RWPE2 (cell line): ENCODE measurements around the gene CDH20.

Experiments
- ATAC-seq: fragments of 200-7000 bp; cut with Tn5 transposase; 3 replicates; pipeline ENCODE4 v1.9.1; 2021; ENCODE audit warnings: low read depth
- DNase-seq: peaks from one replicate; pipeline ENCODE4 v3.0.0-alpha.2; 2020; ENCODE audit warnings: low spot score
- H3K27ac ChIP-seq: fragments of 450-650 bp; 2 replicates; pipeline ENCODE4 v1.5.1; 2017; ENCODE audit warnings: mild to moderate bottlenecking; ENCODE audit not compliant: poor library complexity, severe bottlenecking
- H3K27me3 ChIP-seq: fragments of 250-450 bp; sonication (Bioruptor Pico); 2 replicates; pipeline ENCODE4 v1.5.1; 2021; ENCODE audit warnings: mild to moderate bottlenecking, moderate library complexity; ENCODE audit not compliant: insufficient read depth, poor library complexity, severe bottlenecking
- H3K36me3 ChIP-seq: fragments of 250-450 bp; sonication (Bioruptor Pico); 2 replicates; pipeline ENCODE4 v1.5.1; 2020; ENCODE audit warnings: low read depth, mild to moderate bottlenecking, moderate library complexity
- H3K4me1 ChIP-seq: fragments of 250-450 bp; sonication (Bioruptor Pico); 2 replicates; pipeline ENCODE4 v1.5.1; 2021; ENCODE audit warnings: mild to moderate bottlenecking, moderate library complexity; ENCODE audit not compliant: insufficient read depth, poor library complexity, severe bottlenecking
- H3K4me3 ChIP-seq: fragments of 250-450 bp; sonication (Bioruptor Pico); 2 replicates; pipeline ENCODE4 v1.5.1; 2021; ENCODE audit warnings: mild to moderate bottlenecking, moderate library complexity; ENCODE audit not compliant: severe bottlenecking
- H3K9me3 ChIP-seq: fragments of 250-450 bp; sonication (Bioruptor Pico); 2 replicates; pipeline ENCODE4 v1.5.1; 2021; ENCODE audit warnings: mild to moderate bottlenecking, moderate library complexity; ENCODE audit not compliant: severe bottlenecking
- TF ChIP-seq, protein P1 (sequence below): fragments of 450-650 bp; IDR thresholded peaks from one replicate; pipeline ENCODE4 v1.5.1; 2017; ENCODE audit warnings: mild to moderate bottlenecking, moderate library complexity; ENCODE audit not compliant: poor library complexity, severe bottlenecking

Gene CDH20

GRCh38 chr18:61322265-61322873, 10.9 kb upstream of the CDH20 start:
- no peak overlapping the region for H3K4me3 ChIP-seq
- H3K27me3 ChIP-seq = no peaks in the 10 kb centered on the region
- ATAC-seq (peak; percentile 88), DNase-seq (no peak)
- no peak overlapping the region for H3K27ac ChIP-seq
- no peaks in the 10 kb centered on the region for H3K9me3 ChIP-seq
- H3K4me1 ChIP-seq = no peaks in the 10 kb centered on the region
- TF ChIP-seq, protein P1, sequence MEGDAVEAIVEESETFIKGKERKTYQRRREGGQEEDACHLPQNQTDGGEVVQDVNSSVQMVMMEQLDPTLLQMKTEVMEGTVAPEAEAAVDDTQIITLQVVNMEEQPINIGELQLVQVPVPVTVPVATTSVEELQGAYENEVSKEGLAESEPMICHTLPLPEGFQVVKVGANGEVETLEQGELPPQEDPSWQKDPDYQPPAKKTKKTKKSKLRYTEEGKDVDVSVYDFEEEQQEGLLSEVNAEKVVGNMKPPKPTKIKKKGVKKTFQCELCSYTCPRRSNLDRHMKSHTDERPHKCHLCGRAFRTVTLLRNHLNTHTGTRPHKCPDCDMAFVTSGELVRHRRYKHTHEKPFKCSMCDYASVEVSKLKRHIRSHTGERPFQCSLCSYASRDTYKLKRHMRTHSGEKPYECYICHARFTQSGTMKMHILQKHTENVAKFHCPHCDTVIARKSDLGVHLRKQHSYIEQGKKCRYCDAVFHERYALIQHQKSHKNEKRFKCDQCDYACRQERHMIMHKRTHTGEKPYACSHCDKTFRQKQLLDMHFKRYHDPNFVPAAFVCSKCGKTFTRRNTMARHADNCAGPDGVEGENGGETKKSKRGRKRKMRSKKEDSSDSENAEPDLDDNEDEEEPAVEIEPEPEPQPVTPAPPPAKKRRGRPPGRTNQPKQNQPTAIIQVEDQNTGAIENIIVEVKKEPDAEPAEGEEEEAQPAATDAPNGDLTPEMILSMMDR = peak; percentile 79
- no peaks in the 10 kb centered on the region for H3K36me3 ChIP-seq

GRCh38 chr18:61323951-61324350, 9.3 kb upstream of the CDH20 start:
- H3K27me3 ChIP-seq = no peaks in the 10 kb centered on the region
- TF ChIP-seq, protein P1 = no peak
- no peak for DNase-seq
- H3K27ac ChIP-seq = no peak overlapping the region
- no peaks in the 10 kb centered on the region for H3K4me1 ChIP-seq
- no peak overlapping the region for H3K4me3 ChIP-seq
- no peaks in the 10 kb centered on the region for H3K9me3 ChIP-seq
- H3K36me3 ChIP-seq = no peaks in the 10 kb centered on the region
- ATAC-seq = no peak

- H3K27ac ChIP-seq = no peak overlapping the region
- H3K4me1 ChIP-seq = no peaks in the 10 kb centered on the region
- DNase-seq (no peak), ATAC-seq (no peak)
- no peaks in the 10 kb centered on the region for H3K9me3 ChIP-seq
- H3K36me3 ChIP-seq = no peaks in the 10 kb centered on the region
- H3K4me3 ChIP-seq = no peak overlapping the region
- H3K27me3 ChIP-seq = no peaks in the 10 kb centered on the region
- TF ChIP-seq, protein P1 = no peak
Measured at GRCh38 chr18:61326407-61326806, 6.8 kb upstream of the CDH20 start.

GRCh38 chr18:61329398-61329797, 3.8 kb upstream of the CDH20 start:
- Histone ChIP-seq H3K4me1 (no peaks in the 10 kb centered on the region), H3K36me3 (no peaks in the 10 kb centered on the region), H3K27ac (no peak overlapping the region), H3K4me3 (no peak overlapping the region), H3K27me3 (peaks cover 22% of the 10 kb centered on the region), H3K9me3 (no peaks in the 10 kb centered on the region)
- TF ChIP-seq, protein P1 = no peak
- DNase-seq = no peak
- no peak for ATAC-seq

DNA sequence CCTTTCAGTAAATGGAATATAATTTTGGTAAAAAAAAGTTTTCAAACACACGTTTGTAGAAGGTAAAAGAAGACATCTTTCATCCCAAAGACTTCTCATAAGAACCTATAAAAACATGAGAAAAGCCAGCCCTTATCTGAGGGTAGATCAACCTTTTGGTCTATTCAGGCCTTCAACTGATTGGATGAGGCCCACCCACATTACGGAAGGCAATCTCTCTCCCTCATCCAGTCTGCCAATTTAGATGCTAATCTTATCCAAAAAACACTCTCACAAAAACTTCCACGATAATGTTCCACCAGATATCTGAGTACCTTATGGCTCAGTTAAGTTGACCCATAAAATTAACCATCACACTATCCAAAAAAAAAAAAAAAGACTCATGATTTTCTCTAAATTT, 2.2 kb upstream of the CDH20 start:
- no peaks in the 10 kb centered on the region for H3K9me3 ChIP-seq
- ATAC-seq (no peak), DNase-seq (no peak)
- H3K36me3 ChIP-seq = no peaks in the 10 kb centered on the region
- no peak overlapping the region for H3K27ac ChIP-seq
- TF ChIP-seq, protein P1 = no peak
- peaks cover 39% of the 10 kb centered on the region for H3K27me3 ChIP-seq
- H3K4me1 ChIP-seq = no peaks in the 10 kb centered on the region
- no peak overlapping the region for H3K4me3 ChIP-seq
